Esophagus squamous epithelium (tissue), 5 donors: ENCODE measurements around the gene FFAR1. TPM values are rescaled to one million over a fixed set of nuclear protein-coding genes. Genes with fewer than 3 reads are reported as not detected.

Experiments used
- DNase-seq: peaks from one replicate; lab custom pipeline; 2025; lab: John Stamatoyannopoulos, UW
- H3K27ac ChIP-seq, 4 donors: fragments of 200-600 bp; sonication (generic); one replicate each; pipeline ENCODE4 v1.5.1; 2016 to 2019; ENCODE audit warnings: mild to moderate bottlenecking in 1 of 4
- H3K27me3 ChIP-seq, 4 donors: fragments of 200-600 bp; sonication (generic); 1 replicate in 3 of 4; 2 replicates in 1 of 4; pipeline versions ENCODE4 v1.5.1 to v1.6.0; 2017 to 2021; ENCODE audit warnings: antibody characterized with exemption in 1 of 4
- H3K36me3 ChIP-seq, 3 donors: fragments of 200-600 bp; sonication (generic); one replicate each; pipeline ENCODE4 v1.5.1; 2016 to 2019
- H3K4me1 ChIP-seq, 3 donors: fragments of 200-600 bp; sonication (generic); one replicate each; pipeline ENCODE4 v1.5.1; 2017 to 2019
- H3K4me3 ChIP-seq, 4 donors: fragments of 200-600 bp; sonication (generic); 1 replicate in 3 of 4; 2 replicates in 1 of 4; pipeline ENCODE4 v1.5.1; 2016 to 2019; ENCODE audit warnings: mild to moderate bottlenecking in 2 of 4, moderate library complexity in 1 of 4
- H3K9me3 ChIP-seq, 3 donors: fragments of 200-600 bp; sonication (generic); one replicate each; pipeline ENCODE4 v1.5.1; 2016 to 2019
- CTCF ChIP-seq, 6 experiments: fragments of 450-650 bp in 4 of 6; fragments of 200-600 bp in 2 of 6; sonication (generic) in 2 of 6; IDR thresholded peaks; one replicate each; pipeline ENCODE4 v1.5.1; 2016 to 2019; ENCODE audit warnings: antibody characterized with exemption in 6 of 6, mild to moderate bottlenecking in 4 of 6, moderate library complexity in 4 of 6
- POLR2A ChIP-seq, 4 donors: fragments of 450-650 bp; IDR thresholded peaks; one replicate each; pipeline ENCODE4 v1.6.1; 2017; ENCODE audit warnings: antibody characterized with exemption in 4 of 4, mild to moderate bottlenecking in 4 of 4, moderate library complexity in 3 of 4
- WGBS, 2 donors: methylation state at CpG; one replicate each; pipeline ENCODE4 v1.1.5; 2018; 5-methylcytosine and 5-hydroxymethylcytosine counted together
- intact Hi-C: fragments of 100-400 bp; cut with DNase I; formaldehyde crosslinking; loops from one replicate; pipeline ENCODE4 v1.15.0; 2022
- total RNA-seq, 4 donors: library from RNA; depleted of rRNA; stranded (reverse); fragments of >200 nt; gene quantifications; one replicate each; pipeline ENCODE4 v1.1.0, GENCODE V29; 2016
- donor health status: DM: yes; HTN: yes; CAD: no.

Gene FFAR1
- total RNA-seq, 4 donors from 2014 or later: not detected

GRCh38 chr19:35380450-35381124 lies 32.9 kb downstream of the FFAR1 start:
- no peak for DNase-seq
- 60% methylated on average over 9 of the region's 9 CpGs for WGBS, 2 donors
- H3K27me3 ChIP-seq: peaks cover 0 to 57% (median 2%) of the 10 kb centered on the region in 4 donors

GRCh38 chr19:35381318-35381717 lies 33.6 kb downstream of the FFAR1 start:
- intact Hi-C loops: no loop called here
- no peak for TF ChIP-seq POLR2A (IDR thresholded peaks at IDR 0.05)
- no peak for TF ChIP-seq CTCF (IDR thresholded peaks at IDR 0.05)

More at GRCh38 chr19:35380450-35381124, 32.9 kb downstream of the FFAR1 start:
- intact Hi-C loops: no loop called here
- Histone ChIP-seq H3K4me1 (no peaks in the 10 kb centered on the region), H3K4me3 (no peak overlapping the region), H3K27ac (no peak overlapping the region), H3K9me3 (peaks cover 1 to 6% (median 2%) of the 10 kb centered on the region in 3 donors), H3K36me3 (no peaks in the 10 kb centered on the region)
- TF ChIP-seq POLR2A (IDR thresholded peaks at IDR 0.05) (no peak), CTCF (IDR thresholded peaks at IDR 0.05) (no peak)

GRCh38 chr19:35381926-35382325 lies 34.2 kb downstream of the FFAR1 start:
- intact Hi-C loops: no loop called here
- peaks cover 0 to 50% (median 2%) of the 10 kb centered on the region in 4 donors for H3K27me3 ChIP-seq
- TF ChIP-seq POLR2A (IDR thresholded peaks at IDR 0.05): no peak
- no peak for TF ChIP-seq CTCF (IDR thresholded peaks at IDR 0.05)
- peaks cover 3 to 12% (median 10%) of the 10 kb centered on the region in 3 donors for H3K9me3 ChIP-seq
- H3K4me3 ChIP-seq: no peak overlapping the region
- H3K27ac ChIP-seq: no peak overlapping the region
- H3K36me3 ChIP-seq: no peaks in the 10 kb centered on the region
- H3K4me1 ChIP-seq: no peaks in the 10 kb centered on the region
- 87% methylated on average over 6 of the region's 6 CpGs for WGBS, 2 donors
- DNase-seq: no peak

More at GRCh38 chr19:35381318-35381717, 33.6 kb downstream of the FFAR1 start:
- Histone ChIP-seq H3K27ac (no peak overlapping the region), H3K9me3 (peaks cover 3 to 11% (median 10%) of the 10 kb centered on the region in 3 donors), H3K27me3 (peaks cover 0 to 50% (median 2%) of the 10 kb centered on the region in 4 donors), H3K4me3 (no peak overlapping the region), H3K4me1 (no peaks in the 10 kb centered on the region), H3K36me3 (no peaks in the 10 kb centered on the region)
- DNase-seq: no peak
- 55 to 56% methylated on average over 3 of the region's 3 CpGs for WGBS, 2 donors

GRCh38 chr19:35383536-35383935 lies 35.8 kb downstream of the FFAR1 start:
- DNase-seq: no peak

More at GRCh38 chr19:35383536-35383935, 35.8 kb downstream of the FFAR1 start:
- no peak overlapping the region for H3K4me3 ChIP-seq
- H3K4me1 ChIP-seq: no peaks in the 10 kb centered on the region
- no peak overlapping the region for H3K27ac ChIP-seq
- peaks cover 0 to 50% (median 2%) of the 10 kb centered on the region in 4 donors for H3K27me3 ChIP-seq
- intact Hi-C loops: no loop called here
- H3K36me3 ChIP-seq: no peaks in the 10 kb centered on the region
- TF ChIP-seq CTCF (IDR thresholded peaks at IDR 0.05) (no peak), POLR2A (IDR thresholded peaks at IDR 0.05) (no peak)
- peaks cover 3 to 20% (median 10%) of the 10 kb centered on the region in 3 donors for H3K9me3 ChIP-seq
- 79 to 90% methylated on average over 2 of the region's 2 CpGs for WGBS, 2 donors
